GM06990 (cell line): ENCODE measurements around the gene F2.

ENCODE experiments used
- DNase-seq: peaks from one replicate; pipeline ENCODE4 v3.0.0-alpha.2; 2011; ENCODE audit not compliant: insufficient read length; ENCODE audit errors: extremely low read depth
- H3K27me3 ChIP-seq: replicated peaks from 2 replicates; pipeline ENCODE4 v1.6.0; 2011; ENCODE audit warnings: low read length; ENCODE audit not compliant: control insufficient read depth, insufficient read depth
- H3K36me3 ChIP-seq: 2 replicates; pipeline ENCODE4 v1.5.1; 2011; ENCODE audit warnings: low read length; ENCODE audit not compliant: control insufficient read depth, insufficient read depth
- H3K4me3 ChIP-seq: replicated peaks from 2 replicates; pipeline ENCODE4 v1.5.1; 2011; ENCODE audit warnings: low read depth, mild to moderate bottlenecking, control low read depth, low read length
- CTCF ChIP-seq: IDR thresholded peaks from 2 replicates; pipeline ENCODE4 v1.5.1; 2011; ENCODE audit warnings: low read length, control low read depth, mild to moderate bottlenecking, inconsistent platforms; ENCODE audit not compliant: insufficient read depth, poor library complexity, severe bottlenecking

F2 gene

GRCh38 chr11:46722566-46723358, 3.7 kb downstream of the F2 start:
- no peak overlapping the region for H3K4me3 ChIP-seq
- TF ChIP-seq CTCF: no peak
- H3K27me3 ChIP-seq: no peaks in the 10 kb centered on the region
- no peaks in the 10 kb centered on the region for H3K36me3 ChIP-seq
- DNase-seq: no peak

GRCh38 chr11:46723359-46723680, 4.3 kb downstream of the F2 start:
- TF ChIP-seq CTCF: no peak
- no peak for DNase-seq
- Histone ChIP-seq H3K4me3 (no peak overlapping the region), H3K36me3 (no peaks in the 10 kb centered on the region), H3K27me3 (no peaks in the 10 kb centered on the region)

- H3K4me3 ChIP-seq: no peak overlapping the region
- H3K27me3 ChIP-seq: no peaks in the 10 kb centered on the region
- no peak for DNase-seq
- no peaks in the 10 kb centered on the region for H3K36me3 ChIP-seq
- no peak for TF ChIP-seq CTCF
Observed at GRCh38 chr11:46724088-46724487, 5.1 kb downstream of the F2 start.

GRCh38 chr11:46725338-46726205, 6.6 kb downstream of the F2 start:
- no peak for DNase-seq
- Histone ChIP-seq H3K36me3 (no peaks in the 10 kb centered on the region), H3K27me3 (no peaks in the 10 kb centered on the region), H3K4me3 (no peak overlapping the region)
- no peak for TF ChIP-seq CTCF

GRCh38 chr11:46726206-46726862, 7.3 kb downstream of the F2 start:
- no peaks in the 10 kb centered on the region for H3K27me3 ChIP-seq
- no peak for TF ChIP-seq CTCF
- DNase-seq: no peak
- no peaks in the 10 kb centered on the region for H3K36me3 ChIP-seq
- H3K4me3 ChIP-seq: no peak overlapping the region
